Peyer's patch (tissue), 4 donors: Measurements from ENCODE around the gene NRXN3.

Experiments
- POLR2A ChIP-seq, 2 donors: fragments of 450-650 bp; IDR thresholded peaks; one replicate each; pipeline ENCODE4 v1.5.1; 2017; ENCODE audit warnings: antibody characterized with exemption in 2 of 2, mild to moderate bottlenecking in 2 of 2, moderate library complexity in 2 of 2
- TF ChIP-seq, protein P1 (sequence below), 6 experiments: fragments of 450-650 bp in 4 of 6; fragments of 200-600 bp in 2 of 6; sonication (generic) in 1 of 6; IDR thresholded peaks; one replicate each; pipeline ENCODE4 v1.5.1; 2017 to 2019; ENCODE audit warnings: antibody characterized with exemption in 6 of 6, mild to moderate bottlenecking in 3 of 6, moderate library complexity in 1 of 6

GRCh38 chr14:78847801-78848200 lies 677.6 kb downstream of the NRXN3 start:
- TF ChIP-seq, protein P1, sequence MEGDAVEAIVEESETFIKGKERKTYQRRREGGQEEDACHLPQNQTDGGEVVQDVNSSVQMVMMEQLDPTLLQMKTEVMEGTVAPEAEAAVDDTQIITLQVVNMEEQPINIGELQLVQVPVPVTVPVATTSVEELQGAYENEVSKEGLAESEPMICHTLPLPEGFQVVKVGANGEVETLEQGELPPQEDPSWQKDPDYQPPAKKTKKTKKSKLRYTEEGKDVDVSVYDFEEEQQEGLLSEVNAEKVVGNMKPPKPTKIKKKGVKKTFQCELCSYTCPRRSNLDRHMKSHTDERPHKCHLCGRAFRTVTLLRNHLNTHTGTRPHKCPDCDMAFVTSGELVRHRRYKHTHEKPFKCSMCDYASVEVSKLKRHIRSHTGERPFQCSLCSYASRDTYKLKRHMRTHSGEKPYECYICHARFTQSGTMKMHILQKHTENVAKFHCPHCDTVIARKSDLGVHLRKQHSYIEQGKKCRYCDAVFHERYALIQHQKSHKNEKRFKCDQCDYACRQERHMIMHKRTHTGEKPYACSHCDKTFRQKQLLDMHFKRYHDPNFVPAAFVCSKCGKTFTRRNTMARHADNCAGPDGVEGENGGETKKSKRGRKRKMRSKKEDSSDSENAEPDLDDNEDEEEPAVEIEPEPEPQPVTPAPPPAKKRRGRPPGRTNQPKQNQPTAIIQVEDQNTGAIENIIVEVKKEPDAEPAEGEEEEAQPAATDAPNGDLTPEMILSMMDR (IDR thresholded peaks at IDR 0.05): no peak
- no peak for TF ChIP-seq POLR2A (IDR thresholded peaks at IDR 0.05)
